Thyroid gland (tissue), 4 donors: Measurements from ENCODE around the gene ASAP2. TPM values are rescaled to one million over a fixed set of nuclear protein-coding genes. Genes with fewer than 3 reads are reported as not detected.

Source experiments
- DNase-seq, 2 donors: peaks; one replicate each; pipeline ENCODE4 v3.0.0-alpha.2; 2019
- H3K27ac ChIP-seq, 3 donors: fragments of 200-600 bp; sonication (generic); 1 replicate in 2 of 3; 2 replicates in 1 of 3; pipeline ENCODE4 v1.5.1; 2016 to 2019; ENCODE audit warnings: mild to moderate bottlenecking in 1 of 3, moderate library complexity in 1 of 3
- H3K27me3 ChIP-seq: fragments of 200-600 bp; sonication (generic); one replicate; pipeline ENCODE4 v1.5.1; 2019
- H3K36me3 ChIP-seq, 2 donors: fragments of 200-600 bp; sonication (generic); one replicate each; pipeline ENCODE4 v1.5.1; 2016 to 2019
- H3K4me1 ChIP-seq, 2 donors: fragments of 200-600 bp; sonication (generic); one replicate each; pipeline ENCODE4 v1.5.1; 2017 to 2019
- H3K4me3 ChIP-seq, 3 donors: fragments of 200-600 bp; sonication (generic); replicated peaks in 1 of 3; 1 replicate in 2 of 3; 2 replicates in 1 of 3; pipeline ENCODE4 v1.5.1; 2016; ENCODE audit warnings: mild to moderate bottlenecking in 1 of 3
- H3K9me3 ChIP-seq: fragments of 200-600 bp; sonication (generic); one replicate; pipeline ENCODE4 v1.5.1; 2017
- POLR2A ChIP-seq, 2 donors: fragments of 450-650 bp; IDR thresholded peaks; one replicate each; pipeline ENCODE4 v1.6.1; 2017; ENCODE audit warnings: antibody characterized with exemption in 2 of 2, mild to moderate bottlenecking in 2 of 2, moderate library complexity in 1 of 2
- WGBS, 2 donors: methylation state at CpG; one replicate each; pipeline ENCODE4 v1.1.5; 2017; 5-methylcytosine and 5-hydroxymethylcytosine counted together
- intact Hi-C: fragments of 100-400 bp; cut with DNase I; formaldehyde crosslinking; loops from one replicate; pipeline ENCODE4 v1.15.1; 2023
- total RNA-seq, 4 donors: library from RNA; depleted of rRNA; stranded (reverse); fragments of >200 nt; gene quantifications; one replicate each; pipeline ENCODE4 v1.2.3, GENCODE V29; 2016
- TF ChIP-seq, protein P1 (sequence below), 6 experiments: fragments of 200-600 bp in 3 of 6; fragments of 450-650 bp in 3 of 6; sonication (generic) in 3 of 6; IDR thresholded peaks; one replicate each; pipeline ENCODE4 v1.5.1; 2016 to 2019; ENCODE audit warnings: antibody characterized with exemption in 6 of 6, mild to moderate bottlenecking in 2 of 6, inconsistent platforms in 1 of 6, moderate library complexity in 1 of 6

ASAP2 gene
- total RNA-seq, 4 donors from 2014 or later = 40.3 to 55.3 (median 47.3) TPM

DNA sequence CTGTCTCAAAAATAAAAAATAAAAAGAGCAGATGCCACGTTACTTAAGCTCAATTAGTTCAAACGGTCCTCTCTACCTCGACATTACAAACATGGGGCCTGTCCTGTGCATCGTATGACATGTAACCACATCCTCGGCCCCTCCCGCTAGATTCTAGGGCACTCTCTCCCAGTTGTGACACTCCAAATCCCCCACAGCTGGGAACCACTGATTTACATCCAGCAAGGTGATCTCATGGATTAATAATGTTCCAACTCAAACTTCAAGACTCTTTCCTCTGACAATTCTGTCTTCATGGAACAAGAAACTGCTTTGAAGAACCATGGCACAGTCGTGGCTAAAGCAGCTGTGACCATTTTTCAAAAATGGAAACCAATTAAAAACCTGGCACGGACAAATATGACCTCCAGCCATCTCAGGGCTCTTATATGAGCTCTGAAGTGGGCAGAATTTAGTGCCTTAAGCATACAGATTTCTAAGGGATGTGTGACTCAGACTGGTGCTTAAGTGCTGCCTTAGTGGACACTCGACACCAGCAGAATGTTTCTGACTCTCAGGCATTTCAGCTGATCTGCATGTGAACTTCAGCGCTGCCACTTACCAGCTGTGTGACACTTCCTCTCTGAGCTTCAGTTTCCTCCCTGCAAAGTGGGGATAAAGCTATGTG is 31.7 kb upstream of the ASAP2 start:
- H3K4me1 ChIP-seq = peaks cover 54 to 60% of the 10 kb centered on the region in 2 donors
- H3K36me3 ChIP-seq = no peaks in the 10 kb centered on the region
- peak overlapping the region; percentile 81 to 97 (median 84) for H3K27ac ChIP-seq
- no peak overlapping the region for H3K4me3 ChIP-seq
- peak; percentile 87 to 88 for DNase-seq
- no peak for TF ChIP-seq POLR2A (IDR thresholded peaks at IDR 0.05)
- TF ChIP-seq, protein P1, sequence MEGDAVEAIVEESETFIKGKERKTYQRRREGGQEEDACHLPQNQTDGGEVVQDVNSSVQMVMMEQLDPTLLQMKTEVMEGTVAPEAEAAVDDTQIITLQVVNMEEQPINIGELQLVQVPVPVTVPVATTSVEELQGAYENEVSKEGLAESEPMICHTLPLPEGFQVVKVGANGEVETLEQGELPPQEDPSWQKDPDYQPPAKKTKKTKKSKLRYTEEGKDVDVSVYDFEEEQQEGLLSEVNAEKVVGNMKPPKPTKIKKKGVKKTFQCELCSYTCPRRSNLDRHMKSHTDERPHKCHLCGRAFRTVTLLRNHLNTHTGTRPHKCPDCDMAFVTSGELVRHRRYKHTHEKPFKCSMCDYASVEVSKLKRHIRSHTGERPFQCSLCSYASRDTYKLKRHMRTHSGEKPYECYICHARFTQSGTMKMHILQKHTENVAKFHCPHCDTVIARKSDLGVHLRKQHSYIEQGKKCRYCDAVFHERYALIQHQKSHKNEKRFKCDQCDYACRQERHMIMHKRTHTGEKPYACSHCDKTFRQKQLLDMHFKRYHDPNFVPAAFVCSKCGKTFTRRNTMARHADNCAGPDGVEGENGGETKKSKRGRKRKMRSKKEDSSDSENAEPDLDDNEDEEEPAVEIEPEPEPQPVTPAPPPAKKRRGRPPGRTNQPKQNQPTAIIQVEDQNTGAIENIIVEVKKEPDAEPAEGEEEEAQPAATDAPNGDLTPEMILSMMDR (IDR thresholded peaks at IDR 0.05) = no peak
- 51 to 55% methylated on average over 10 of the region's 10 CpGs for WGBS, 2 donors
- H3K9me3 ChIP-seq = no peaks in the 10 kb centered on the region
- no peaks in the 10 kb centered on the region for H3K27me3 ChIP-seq
- intact Hi-C loops = no loop called here

DNA sequence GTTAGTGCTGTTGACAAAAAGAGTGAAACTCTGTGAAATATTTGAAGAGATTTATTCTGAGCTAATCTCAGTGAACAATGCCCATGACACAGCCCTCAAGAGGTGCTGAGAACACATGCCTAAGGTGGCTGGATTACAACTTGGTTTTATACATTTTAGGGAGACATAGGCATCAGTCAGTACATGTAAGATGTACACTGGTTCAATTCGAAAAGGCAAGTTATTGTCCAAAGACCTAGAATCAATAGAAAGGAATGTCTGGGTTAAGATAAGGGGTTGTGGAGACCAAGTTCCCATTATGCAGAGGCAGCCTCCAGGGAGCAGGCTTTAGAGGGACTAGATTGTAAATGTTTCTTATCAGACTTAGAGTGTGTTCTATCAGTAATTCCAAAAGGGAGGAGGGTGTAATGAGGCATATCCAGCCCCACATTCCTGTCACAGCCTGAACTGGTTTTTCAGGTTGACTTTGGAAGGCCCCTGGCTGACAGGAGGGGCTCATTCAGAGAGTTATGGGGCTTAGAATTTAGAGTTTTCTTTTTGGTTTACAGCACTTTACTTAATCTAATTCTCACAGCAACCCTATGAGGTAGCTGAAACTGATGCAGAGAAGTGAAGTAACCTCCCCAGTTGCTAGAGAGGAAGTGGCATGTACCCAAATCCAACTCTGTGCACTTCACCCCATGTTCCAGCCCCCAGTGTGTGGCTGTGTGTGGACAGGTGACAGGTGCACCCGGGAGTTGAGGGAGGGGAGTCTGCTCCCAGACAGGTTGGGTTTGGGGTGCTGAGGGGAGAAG is 28.3 kb upstream of the ASAP2 start:
- Histone ChIP-seq H3K4me3 (no peak overlapping the region), H3K9me3 (no peaks in the 10 kb centered on the region), H3K4me1 (peaks cover 47 to 53% of the 10 kb centered on the region in 2 donors), H3K27ac (peak overlapping the region; percentile 91 to 99 (median 97)), H3K36me3 (no peaks in the 10 kb centered on the region), H3K27me3 (no peaks in the 10 kb centered on the region)
- WGBS, 2 donors = 18 to 27% methylated on average over 2 of the region's 2 CpGs
- peak; percentile 80 to 84 for DNase-seq
- intact Hi-C loops = no loop called here
- TF ChIP-seq, protein P1 (IDR thresholded peaks at IDR 0.05) = no peak
- no peak for TF ChIP-seq POLR2A (IDR thresholded peaks at IDR 0.05)

DNA sequence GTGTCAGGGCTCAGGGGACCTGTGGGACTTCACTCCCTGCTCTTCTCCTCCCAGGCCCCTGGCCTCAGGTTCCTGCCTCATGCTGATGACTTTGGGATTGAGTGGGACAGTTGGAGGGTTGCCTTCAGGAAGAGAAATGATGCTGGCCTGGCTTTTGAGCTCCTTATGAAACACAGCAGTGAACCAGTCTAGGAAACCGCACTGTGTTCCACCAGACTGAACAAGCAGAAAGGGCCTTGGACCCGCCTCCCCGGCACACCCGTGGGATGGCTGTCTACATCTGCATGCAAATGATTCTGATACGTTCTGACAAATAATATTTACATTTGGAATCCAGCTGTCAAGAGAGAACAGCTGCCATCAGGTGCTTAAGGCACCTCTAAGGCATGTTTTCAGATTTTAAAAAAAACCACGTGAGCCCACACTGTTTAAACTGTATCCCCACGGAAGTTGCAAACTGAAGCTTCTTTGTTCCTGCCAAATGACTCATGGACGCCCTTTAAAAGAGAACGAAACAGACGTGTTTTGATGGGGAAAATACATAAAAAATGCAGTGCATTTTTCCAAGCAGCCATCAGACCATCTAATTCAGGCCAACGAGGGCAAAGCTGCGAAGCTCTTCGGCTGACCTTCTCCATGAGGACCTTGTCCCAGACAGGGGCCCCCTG is 27.6 kb upstream of the ASAP2 start:
- Histone ChIP-seq H3K27ac (peak overlapping the region; percentile 91 to 99 (median 97)), H3K36me3 (no peaks in the 10 kb centered on the region), H3K4me1 (peaks cover 47 to 54% of the 10 kb centered on the region in 2 donors), H3K4me3 (no peak overlapping the region), H3K27me3 (no peaks in the 10 kb centered on the region), H3K9me3 (no peaks in the 10 kb centered on the region)
- DNase-seq = peak; percentile 75 to 81
- TF ChIP-seq, protein P1 (IDR thresholded peaks at IDR 0.05) = no peak
- TF ChIP-seq POLR2A (IDR thresholded peaks at IDR 0.05) = peak in 1 of 2 donors; percentile 26
- 24 to 31% methylated on average over 13 of the region's 13 CpGs for WGBS, 2 donors
- intact Hi-C loops = no loop called here

DNA sequence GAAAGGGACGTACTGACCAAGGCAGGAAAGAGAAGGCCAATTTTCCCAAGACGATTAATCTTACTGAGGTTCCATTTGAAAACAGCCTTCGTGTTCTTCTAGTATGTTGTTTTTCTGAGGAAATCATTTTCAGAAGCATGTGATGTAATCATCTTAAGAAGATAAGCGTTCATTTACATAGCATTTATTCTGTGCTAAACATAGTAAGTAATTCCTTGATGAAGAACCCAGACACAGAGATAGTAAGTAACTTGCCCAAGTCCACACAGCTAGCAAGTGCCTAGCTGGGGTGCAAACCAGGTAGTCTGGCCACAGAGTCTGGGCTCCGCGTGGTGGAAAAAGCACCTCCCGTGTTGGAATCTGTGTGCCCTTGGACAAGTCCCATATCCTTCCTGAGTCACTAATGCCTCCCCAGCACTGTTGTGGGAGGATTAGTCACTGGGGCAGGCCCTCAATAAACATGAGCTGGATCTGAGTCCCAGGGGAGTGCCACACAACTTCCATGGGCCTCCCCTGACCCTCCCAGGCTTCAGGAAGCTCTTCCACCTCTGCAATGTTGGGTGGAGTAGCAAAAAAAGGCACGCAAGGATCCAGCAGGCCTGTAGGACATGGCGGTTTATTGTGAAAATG is 26.9 kb upstream of the ASAP2 start:
- Histone ChIP-seq H3K4me3 (no peak overlapping the region), H3K4me1 (peaks cover 51 to 56% of the 10 kb centered on the region in 2 donors), H3K36me3 (no peaks in the 10 kb centered on the region), H3K9me3 (no peaks in the 10 kb centered on the region), H3K27me3 (no peaks in the 10 kb centered on the region), H3K27ac (peak overlapping the region; percentile 91 to 99 (median 97))
- intact Hi-C loops = no loop called here
- peak in 1 of 2 donors; percentile 23 for DNase-seq
- no peak for TF ChIP-seq POLR2A (IDR thresholded peaks at IDR 0.05)
- WGBS, 2 donors = 64 to 68% methylated on average over 9 of the region's 9 CpGs

DNA sequence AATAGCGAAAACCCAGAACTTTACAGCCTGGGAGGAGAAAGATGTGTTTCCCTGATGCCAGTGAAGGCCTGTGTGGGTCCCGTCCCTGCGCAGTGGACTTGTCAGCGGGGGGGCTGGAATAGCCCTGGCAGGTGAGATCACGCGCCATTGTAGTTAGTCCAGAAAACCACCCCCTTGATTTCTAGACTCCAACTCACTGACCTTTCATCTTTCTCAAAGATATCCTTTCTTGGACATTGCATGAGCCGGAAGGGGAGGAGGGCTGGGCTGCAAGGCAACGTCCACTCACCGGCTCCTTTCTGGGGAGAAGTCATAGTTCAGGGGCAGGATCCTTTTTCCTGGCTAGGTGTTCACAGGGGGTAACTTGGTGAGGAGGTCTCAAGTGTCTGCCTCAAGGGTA is 22.3 kb upstream of the ASAP2 start:
- Histone ChIP-seq H3K4me1 (peaks cover 17 to 18% of the 10 kb centered on the region in 2 donors), H3K27me3 (no peaks in the 10 kb centered on the region), H3K4me3 (no peak overlapping the region), H3K27ac (no peak overlapping the region), H3K9me3 (no peaks in the 10 kb centered on the region), H3K36me3 (no peaks in the 10 kb centered on the region)
- intact Hi-C loops = no loop called here
- 85 to 93% methylated on average over 9 of the region's 9 CpGs for WGBS, 2 donors
- DNase-seq = no peak
- TF ChIP-seq, protein P1 (IDR thresholded peaks at IDR 0.05) = no peak
- TF ChIP-seq POLR2A (IDR thresholded peaks at IDR 0.05) = no peak
